SH-SY5Y (cell line): ENCODE results near the gene PLK5.

Experiments used
- GATA2 ChIP-seq: IDR thresholded peaks from 2 replicates; pipeline ENCODE4 v1.6.1; 2011; ENCODE audit warnings: mild to moderate bottlenecking, low read depth, low read length
- GATA3 ChIP-seq: IDR thresholded peaks from 2 replicates; pipeline ENCODE4 v1.6.1; 2011; ENCODE audit warnings: low read depth, mild to moderate bottlenecking, low read length, moderate library complexity

DNA sequence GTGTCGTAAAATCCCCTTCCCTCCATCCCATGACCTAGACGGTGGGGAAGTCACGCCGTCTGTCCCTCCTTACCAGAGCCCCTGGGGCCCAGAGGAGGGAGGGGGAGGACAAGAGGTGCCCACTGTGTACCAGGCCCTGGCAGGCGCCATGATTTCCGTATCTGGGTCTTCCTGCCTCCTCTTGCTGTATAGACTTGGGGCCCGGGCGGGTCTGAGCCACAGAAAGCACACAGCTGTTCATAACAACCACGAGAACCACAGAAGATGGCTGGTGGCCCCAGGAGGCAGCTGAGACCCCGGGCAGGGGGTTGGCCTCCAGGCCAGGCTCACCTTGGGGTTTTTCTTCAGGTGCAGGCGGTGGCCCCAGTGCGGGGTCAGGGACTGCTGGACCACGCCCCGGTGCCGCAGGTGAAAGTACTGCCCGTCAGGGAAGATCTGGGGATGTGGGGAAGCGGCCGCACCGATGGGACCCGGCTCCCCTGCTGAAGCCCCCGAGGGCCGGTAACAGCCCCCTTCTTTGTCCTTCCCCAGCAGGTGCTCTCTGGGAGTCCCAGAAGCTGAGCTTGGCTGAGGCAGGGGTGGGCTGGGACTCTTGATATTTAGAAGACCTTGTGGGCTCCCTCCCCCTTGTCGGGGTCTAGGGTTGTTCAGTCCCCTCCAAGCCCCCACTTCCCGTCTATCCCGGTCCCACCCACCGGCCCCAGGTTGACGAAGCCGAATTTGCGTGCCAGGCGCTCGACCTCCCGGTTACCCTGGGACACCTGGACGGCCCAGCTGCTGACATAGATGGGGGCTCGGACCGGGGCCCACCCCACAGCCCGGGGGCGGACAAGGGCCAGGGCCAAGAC, 34.2 kb upstream of the PLK5 start:
- no peak for TF ChIP-seq GATA2
- no peak for TF ChIP-seq GATA3
